LNCaP clone FGC (cell line): Measurements from ENCODE around the gene CFP.

Experiments used
- DNase-seq: peaks from one replicate; pipeline ENCODE4 v3.0.0-alpha.2; 2011; ENCODE audit warnings: low read depth
- H3K4me3 ChIP-seq: 2 replicates; pipeline ENCODE4 v1.5.1; 2011; ENCODE audit warnings: mild to moderate bottlenecking, low read depth, low read length, control low read depth
- CTCF ChIP-seq: IDR thresholded peaks from 2 replicates; pipeline ENCODE4 v1.5.1; 2012; ENCODE audit warnings: mild to moderate bottlenecking; ENCODE audit not compliant: control insufficient read depth, insufficient read depth; ENCODE audit errors: extremely low read depth

CFP gene

GRCh38 chrX:47649271-47649670, 19.5 kb upstream of the CFP start:
- no peak for TF ChIP-seq CTCF
- peak overlapping the region; percentile 76 for H3K4me3 ChIP-seq
- no peak for DNase-seq

DNA sequence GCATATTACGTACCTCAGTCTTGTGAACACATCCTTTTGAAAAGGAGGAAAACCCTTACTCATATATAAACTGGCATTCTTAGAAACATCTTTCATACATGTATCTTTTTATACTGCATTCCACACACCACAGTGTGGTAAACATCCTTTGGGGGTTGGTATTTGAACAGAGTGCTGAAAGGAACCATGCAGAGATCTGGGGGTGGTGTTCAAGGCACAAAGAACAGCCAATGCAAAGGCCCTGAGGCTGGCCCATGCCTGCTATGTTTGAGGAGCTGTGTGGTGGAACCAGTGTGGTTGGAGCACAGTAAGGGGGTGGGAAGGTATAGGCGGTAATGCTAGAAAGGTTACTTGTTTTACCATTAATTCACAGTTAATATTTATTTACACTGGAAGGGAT, 18.6 kb upstream of the CFP start:
- no peak for DNase-seq
- TF ChIP-seq CTCF, result no peak
- no peak overlapping the region for H3K4me3 ChIP-seq

DNA sequence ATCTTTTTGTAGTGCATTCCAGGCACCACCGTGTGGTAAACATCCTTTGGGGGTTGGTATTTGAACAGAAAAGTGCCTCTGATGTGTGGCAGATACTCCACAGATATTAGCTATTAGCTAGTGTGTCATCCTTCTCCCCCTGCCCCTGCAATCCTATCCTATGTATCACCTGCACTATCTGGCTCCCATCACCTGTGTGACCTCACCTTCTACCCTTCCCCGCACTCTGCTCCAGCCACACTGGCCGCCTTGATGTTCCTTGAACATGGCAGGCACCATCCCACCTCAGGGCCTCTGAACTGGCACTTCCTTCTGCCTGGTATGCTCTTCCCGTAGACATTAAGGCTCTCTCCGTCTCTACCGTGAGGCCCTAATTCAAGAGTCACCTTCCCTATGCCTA, 16.9 kb upstream of the CFP start:
- no peak overlapping the region for H3K4me3 ChIP-seq
- TF ChIP-seq CTCF, result no peak
- no peak for DNase-seq

GRCh38 chrX:47645530-47645929, 15.8 kb upstream of the CFP start:
- DNase-seq, result no peak
- no peak for TF ChIP-seq CTCF

GRCh38 chrX:47644557-47645091, 14.9 kb upstream of the CFP start:
- peak; percentile 22; the same call in 1 of the 2 replicates for TF ChIP-seq CTCF
- DNase-seq, result no peak
- H3K4me3 ChIP-seq, result no peak overlapping the region

More at GRCh38 chrX:47645530-47645929, 15.8 kb upstream of the CFP start:
- H3K4me3 ChIP-seq, result no peak overlapping the region

DNA sequence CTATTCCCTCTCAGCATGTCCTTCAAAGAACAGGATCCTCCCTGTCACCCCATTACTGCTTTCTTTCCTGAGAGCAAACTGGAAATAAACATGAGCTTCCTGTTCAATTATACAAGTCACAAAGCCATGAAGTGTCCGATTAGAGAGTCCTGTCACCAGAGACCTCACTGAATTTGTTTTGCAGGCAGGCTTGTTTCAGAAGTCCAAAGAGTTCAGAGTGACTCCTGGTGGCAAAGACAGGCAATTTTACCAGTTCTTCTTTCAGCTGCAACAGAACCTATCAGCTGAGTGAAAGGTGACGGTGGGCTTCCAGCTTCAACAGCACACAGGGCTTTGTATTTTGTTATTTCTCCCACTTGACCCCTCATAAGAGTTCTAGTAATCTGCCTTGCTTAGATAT, 14.2 kb upstream of the CFP start:
- peak; percentile 28 for TF ChIP-seq CTCF
- no peak for DNase-seq

DNA sequence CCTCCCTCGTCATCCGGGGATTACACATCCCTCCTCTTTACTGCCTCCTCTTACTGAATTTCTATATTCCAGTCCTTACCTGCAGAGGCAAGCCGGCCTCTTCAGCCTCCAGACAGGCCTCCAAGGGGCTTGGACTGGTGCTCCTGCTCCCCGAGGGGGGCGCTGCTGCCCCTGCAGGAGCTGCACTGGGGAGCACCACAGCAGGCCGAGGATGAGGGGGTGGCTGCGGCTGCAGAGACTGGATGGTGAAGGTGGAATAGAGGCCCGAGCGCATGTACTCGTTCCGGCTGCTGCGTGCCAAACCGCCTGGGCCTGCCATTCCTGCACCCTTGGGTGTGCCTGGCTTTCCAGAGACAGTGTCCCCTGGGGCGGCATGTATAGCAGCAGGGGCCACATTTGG, 9.1 kb upstream of the CFP start:
- TF ChIP-seq CTCF, result no peak
- no peak for DNase-seq
- H3K4me3 ChIP-seq, result no peak overlapping the region

More for the DNA sequence above, 14.2 kb upstream of the CFP start:
- H3K4me3 ChIP-seq, result no peak overlapping the region
